Activated naive CD4-positive, alpha-beta T cell treated with anti-CD3 and anti-CD28 coated beads for 36 hours (primary cell): Measurements from ENCODE around the gene ITGA8. TPM values are rescaled to one million over a fixed set of nuclear protein-coding genes. Genes with fewer than 3 reads are reported as not detected.

Experiments
- CTCF ChIA-PET: fragments of 350-600 bp; sonication (Branson Sonifier 250); formaldehyde crosslinking; loops from one replicate; lab custom pipeline; 2021; ENCODE audit warnings: antibody characterized with exemption; lab: Charles Lee
- DNase-seq: peaks from one replicate; pipeline ENCODE4 v3.0.0-alpha.2; 2020
- H3K27ac Mint-ChIP-seq: one replicate; pipeline ENCODE4 v1.8.0; 2021; ENCODE audit warnings: mild to moderate bottlenecking, mixed read lengths
- H3K27me3 Mint-ChIP-seq: one replicate; pipeline ENCODE4 v1.8.0; 2021; ENCODE audit warnings: low read depth, mixed read lengths
- H3K36me3 Mint-ChIP-seq: one replicate; pipeline ENCODE4 v1.8.0; 2021; ENCODE audit warnings: low read depth, mixed read lengths
- H3K4me1 Mint-ChIP-seq: one replicate; pipeline ENCODE4 v1.8.0; 2021; ENCODE audit warnings: low read depth, mixed read lengths
- H3K4me3 Mint-ChIP-seq: one replicate; pipeline ENCODE4 v1.8.0; 2021; ENCODE audit warnings: mild to moderate bottlenecking, moderate library complexity, mixed read lengths
- H3K9me3 Mint-ChIP-seq: one replicate; pipeline ENCODE4 v1.8.0; 2021; ENCODE audit warnings: mixed read lengths
- intact Hi-C: fragments of 100-400 bp; cut with micrococcal nuclease; formaldehyde crosslinking; loops from one replicate; pipeline ENCODE4 v1.15.1; 2023
- total RNA-seq, 2 experiments: library from RNA; stranded (reverse); gene quantifications; one replicate each; pipeline ENCODE4 v1.2.3, GENCODE V29; 2021

The ITGA8 gene
- total RNA-seq, 2 experiments from 2014 or later: not detected

DNA sequence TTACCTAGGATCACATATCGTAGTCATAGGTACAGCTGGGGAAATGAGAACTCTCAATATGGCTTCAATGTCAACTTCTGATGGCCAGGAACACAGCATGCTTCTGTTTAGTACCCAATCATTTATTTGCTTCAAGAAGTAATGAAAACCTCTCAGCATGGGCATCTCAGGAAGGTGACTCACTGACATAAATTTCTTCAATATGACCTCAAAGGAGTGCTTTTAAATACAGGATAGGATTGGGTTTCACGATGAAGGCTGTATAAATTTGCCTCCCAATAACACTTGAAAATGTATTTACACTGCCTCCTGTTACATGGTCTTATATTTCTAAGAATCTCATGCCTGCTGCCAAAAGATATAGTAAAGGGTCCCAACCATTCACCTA is 15.1 kb downstream of the ITGA8 start:
- no peak for DNase-seq
- CTCF ChIA-PET: no interaction called here
- Mint-ChIP-seq H3K27ac (no peak overlapping the region), H3K9me3 (no peaks in the 10 kb centered on the region), H3K36me3 (no peaks in the 10 kb centered on the region), H3K4me1 (no peaks in the 10 kb centered on the region), H3K4me3 (no peak overlapping the region), H3K27me3 (peaks cover 3% of the 10 kb centered on the region)
- intact Hi-C loops: no loop called here

DNA sequence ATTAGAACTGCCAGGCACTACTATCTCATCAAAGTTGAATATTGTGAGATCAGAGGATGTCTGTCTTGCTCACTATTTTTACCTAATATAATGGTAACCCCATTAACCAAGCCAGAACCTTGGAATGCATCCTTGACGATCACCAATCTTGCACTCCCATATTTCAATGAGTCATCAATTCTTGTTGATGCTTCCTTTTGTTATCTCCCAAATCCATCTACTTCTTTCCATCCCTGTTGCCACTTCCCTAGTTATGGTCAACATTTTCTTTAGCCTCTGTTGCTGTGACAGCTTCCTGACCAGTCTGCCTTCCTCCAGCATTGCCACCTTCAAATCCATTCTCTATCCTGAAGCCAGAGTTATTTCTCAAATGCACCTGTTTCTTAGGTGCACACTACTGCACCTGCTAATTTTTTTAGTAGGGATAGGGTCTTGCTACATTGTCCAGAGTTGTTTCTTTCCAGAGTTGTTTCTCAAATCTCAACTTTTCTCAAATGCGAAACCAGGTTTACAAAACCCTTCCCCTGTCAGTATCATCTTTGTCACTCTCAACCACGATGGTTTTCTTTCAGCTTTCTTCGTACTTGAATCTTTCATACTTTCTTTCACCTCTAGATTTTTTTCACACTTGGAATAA is 15.7 kb downstream of the ITGA8 start:
- Mint-ChIP-seq H3K4me1 (no peaks in the 10 kb centered on the region), H3K27ac (no peak overlapping the region), H3K27me3 (peaks cover 2% of the 10 kb centered on the region), H3K9me3 (no peaks in the 10 kb centered on the region), H3K36me3 (no peaks in the 10 kb centered on the region), H3K4me3 (no peak overlapping the region)
- no peak for DNase-seq
- CTCF ChIA-PET: no interaction called here
- intact Hi-C loops: no loop called here

DNA sequence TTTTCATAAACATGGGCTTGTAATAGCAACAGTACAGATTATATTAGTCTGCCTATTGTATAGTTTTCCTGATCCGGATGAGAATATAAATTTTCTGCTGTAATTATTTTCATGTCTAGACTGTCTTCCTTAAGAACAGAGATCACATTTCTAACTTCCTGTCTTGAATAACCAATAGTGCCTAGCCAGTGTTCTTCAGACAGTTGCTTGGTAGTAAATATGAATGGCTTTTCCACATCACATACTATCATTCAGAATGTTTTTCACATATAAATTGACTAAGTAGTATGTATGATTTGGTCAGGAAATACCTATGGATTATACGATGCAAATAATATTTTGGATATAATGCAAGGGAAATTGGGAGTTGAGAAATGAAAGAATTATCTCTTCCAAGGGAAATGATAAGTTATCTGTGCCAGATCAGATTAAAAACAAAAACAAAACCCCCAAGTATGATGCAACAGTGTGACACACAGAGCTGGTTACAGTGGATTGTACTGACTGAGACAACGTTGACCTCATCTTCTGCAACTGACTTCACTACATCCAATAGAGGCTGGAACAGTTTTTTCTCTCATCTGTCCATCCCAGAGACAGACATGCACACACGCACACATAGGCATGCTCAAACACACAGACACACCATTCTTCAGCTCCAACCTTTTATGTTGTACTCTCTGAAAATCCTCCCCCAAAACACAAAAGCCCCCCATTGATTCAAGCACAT is 16.4 kb downstream of the ITGA8 start:
- no peaks in the 10 kb centered on the region for H3K4me1 Mint-ChIP-seq
- H3K27ac Mint-ChIP-seq: no peak overlapping the region
- no peaks in the 10 kb centered on the region for H3K36me3 Mint-ChIP-seq
- H3K4me3 Mint-ChIP-seq: no peak overlapping the region
- intact Hi-C loops: no loop called here
- no peaks in the 10 kb centered on the region for H3K9me3 Mint-ChIP-seq
- CTCF ChIA-PET: no interaction called here
- no peak for DNase-seq
- no peaks in the 10 kb centered on the region for H3K27me3 Mint-ChIP-seq

DNA sequence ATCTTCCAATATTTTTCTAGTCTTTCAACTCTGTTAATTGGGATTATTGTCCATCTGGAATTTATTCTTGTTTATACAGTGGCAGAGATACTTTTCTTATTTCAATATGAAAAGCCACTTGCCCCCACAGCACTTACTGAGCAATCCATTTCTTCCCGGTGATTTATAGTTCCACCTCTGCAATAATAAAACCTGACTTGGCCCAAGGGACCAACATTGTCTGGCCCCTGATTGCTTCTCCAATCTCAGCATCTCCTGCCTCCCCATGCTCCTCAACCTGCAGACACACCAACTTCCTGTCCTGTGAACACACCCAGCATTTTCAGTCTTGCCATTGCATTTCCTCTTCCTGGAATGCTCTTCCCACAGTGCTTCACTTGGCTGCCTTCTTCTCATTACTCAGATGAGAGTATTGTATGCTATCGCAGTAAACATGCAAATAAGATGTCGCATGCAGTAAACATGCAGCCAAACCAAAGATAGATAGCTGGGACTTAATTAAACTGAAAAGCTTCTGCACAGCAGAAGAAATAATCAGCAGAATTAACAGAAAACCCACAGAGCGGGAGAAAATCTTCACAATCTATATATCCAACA is 19.5 kb downstream of the ITGA8 start:
- Mint-ChIP-seq H3K4me1 (no peaks in the 10 kb centered on the region), H3K27me3 (no peaks in the 10 kb centered on the region), H3K9me3 (peaks cover 2% of the 10 kb centered on the region), H3K4me3 (no peak overlapping the region), H3K27ac (no peak overlapping the region), H3K36me3 (no peaks in the 10 kb centered on the region)
- CTCF ChIA-PET: no interaction called here
- intact Hi-C loops: no loop called here
- no peak for DNase-seq

- intact Hi-C loops: no loop called here
- Mint-ChIP-seq H3K27ac (no peak overlapping the region), H3K4me3 (no peak overlapping the region), H3K9me3 (peaks cover 2% of the 10 kb centered on the region), H3K4me1 (no peaks in the 10 kb centered on the region), H3K36me3 (no peaks in the 10 kb centered on the region), H3K27me3 (peaks cover 6% of the 10 kb centered on the region)
- no peak for DNase-seq
- CTCF ChIA-PET: no interaction called here
Measured at GRCh38 chr10:15695852-15696251, 23.9 kb downstream of the ITGA8 start.

DNA sequence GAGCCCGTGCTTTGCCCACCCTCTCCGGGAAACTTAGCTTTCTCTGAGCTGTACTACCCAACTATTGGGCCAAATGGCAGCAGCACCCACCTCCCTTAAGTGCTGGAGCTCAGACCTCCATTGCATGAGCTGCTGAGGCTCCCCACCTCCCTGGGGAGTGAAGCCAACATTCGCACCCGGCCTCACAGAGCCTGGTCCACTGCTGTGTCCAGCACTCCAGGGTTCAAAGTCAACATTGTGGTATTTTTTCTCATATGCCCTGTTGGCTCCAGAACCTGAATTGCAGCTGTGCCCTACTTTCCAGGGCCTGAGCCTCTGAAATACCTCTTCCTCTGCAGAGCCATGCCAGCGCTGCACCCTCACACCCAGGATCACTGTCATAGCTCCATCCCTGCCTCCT is 29.7 kb downstream of the ITGA8 start:
- Mint-ChIP-seq H3K36me3 (no peaks in the 10 kb centered on the region), H3K9me3 (no peaks in the 10 kb centered on the region), H3K4me3 (no peak overlapping the region), H3K4me1 (no peaks in the 10 kb centered on the region), H3K27ac (no peak overlapping the region), H3K27me3 (peaks cover 13% of the 10 kb centered on the region)
- intact Hi-C loops: no loop called here
- CTCF ChIA-PET: interaction anchor here (0.5 kb wide), 1 partner anchor 147 kb away, joined by 6 read pairs; no protein-coding TSS in a partner anchor
- no peak for DNase-seq

DNA sequence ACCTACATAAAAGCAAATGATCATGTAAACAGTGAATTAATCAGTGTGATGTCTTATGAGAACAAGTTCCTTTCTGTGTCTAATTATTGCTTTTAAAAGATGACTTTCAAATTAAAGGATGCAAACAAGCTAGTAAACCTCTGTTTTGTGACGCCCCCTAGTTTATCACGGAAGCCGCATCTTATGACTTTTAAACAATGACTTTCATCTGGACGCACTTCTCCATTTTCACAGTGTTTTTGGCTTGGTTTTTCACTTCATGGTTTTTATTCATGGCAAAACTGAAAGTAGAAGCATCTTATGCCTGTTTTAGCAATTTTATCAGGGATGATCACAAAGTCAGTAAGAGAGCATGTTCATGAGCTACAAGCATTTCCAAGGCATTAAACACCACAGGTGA is 35.0 kb downstream of the ITGA8 start:
- intact Hi-C loops: no loop called here
- Mint-ChIP-seq H3K9me3 (no peaks in the 10 kb centered on the region), H3K27ac (no peak overlapping the region), H3K4me3 (no peak overlapping the region), H3K36me3 (no peaks in the 10 kb centered on the region), H3K27me3 (peaks cover 26% of the 10 kb centered on the region), H3K4me1 (no peaks in the 10 kb centered on the region)
- CTCF ChIA-PET: no interaction called here
- no peak for DNase-seq

DNA sequence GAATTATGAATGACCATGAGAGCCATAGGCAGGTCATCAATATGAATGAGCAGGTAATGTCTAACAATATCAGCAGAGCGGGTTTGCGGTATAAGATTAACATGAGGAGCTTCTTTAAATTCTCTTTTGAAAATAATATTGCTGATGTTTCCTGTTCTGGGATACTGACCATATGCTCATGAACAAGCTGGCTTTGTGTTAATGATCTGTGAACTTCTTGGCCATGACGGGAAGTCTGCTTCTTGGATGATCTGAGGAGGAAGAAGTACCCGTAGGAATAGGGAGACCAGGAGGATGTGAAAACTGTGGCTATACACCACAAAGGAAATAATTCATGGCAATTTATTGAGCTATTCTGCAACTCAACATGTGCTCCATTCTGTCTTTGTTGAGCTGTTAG is 38.6 kb downstream of the ITGA8 start:
- no peak overlapping the region for H3K27ac Mint-ChIP-seq
- CTCF ChIA-PET: no interaction called here
- H3K27me3 Mint-ChIP-seq: peaks cover 24% of the 10 kb centered on the region
- no peak for DNase-seq
- H3K4me3 Mint-ChIP-seq: no peak overlapping the region
- intact Hi-C loops: no loop called here
- H3K36me3 Mint-ChIP-seq: no peaks in the 10 kb centered on the region
- H3K9me3 Mint-ChIP-seq: no peaks in the 10 kb centered on the region
- no peaks in the 10 kb centered on the region for H3K4me1 Mint-ChIP-seq

GRCh38 chr10:15678851-15679250 is 40.9 kb downstream of the ITGA8 start:
- Mint-ChIP-seq H3K36me3 (no peaks in the 10 kb centered on the region), H3K9me3 (no peaks in the 10 kb centered on the region), H3K27ac (no peak overlapping the region), H3K27me3 (peaks cover 20% of the 10 kb centered on the region), H3K4me3 (no peak overlapping the region), H3K4me1 (no peaks in the 10 kb centered on the region)
- intact Hi-C loops: no loop called here
- CTCF ChIA-PET: no interaction called here
- DNase-seq: no peak

DNA sequence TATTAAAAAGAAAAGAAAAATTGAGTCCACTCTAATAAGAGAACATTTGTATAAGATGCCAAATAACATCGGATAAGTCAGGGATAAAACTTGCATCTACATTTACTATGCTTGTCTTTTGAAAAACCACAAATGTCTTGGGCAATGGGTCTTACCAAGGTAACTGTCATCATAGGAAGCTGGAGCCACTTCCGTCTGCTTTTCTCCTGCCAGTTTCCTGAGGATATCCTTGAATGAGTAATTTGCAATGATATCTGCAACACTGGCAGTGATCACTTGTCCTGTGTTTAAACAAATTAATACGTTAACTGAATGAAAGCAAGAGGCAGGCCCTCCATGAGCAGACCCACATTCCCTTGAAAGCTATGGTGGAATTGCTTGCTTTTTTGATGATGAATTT is 47.3 kb downstream of the ITGA8 start:
- Mint-ChIP-seq H3K27me3 (peaks cover 18% of the 10 kb centered on the region), H3K9me3 (peaks cover 2% of the 10 kb centered on the region), H3K27ac (no peak overlapping the region), H3K4me1 (no peaks in the 10 kb centered on the region), H3K4me3 (no peak overlapping the region), H3K36me3 (no peaks in the 10 kb centered on the region)
- CTCF ChIA-PET: no interaction called here
- no peak for DNase-seq
- intact Hi-C loops: no loop called here

GRCh38 chr10:15670880-15671279 is 48.8 kb downstream of the ITGA8 start:
- DNase-seq: no peak
- H3K4me3 Mint-ChIP-seq: no peak overlapping the region

DNA sequence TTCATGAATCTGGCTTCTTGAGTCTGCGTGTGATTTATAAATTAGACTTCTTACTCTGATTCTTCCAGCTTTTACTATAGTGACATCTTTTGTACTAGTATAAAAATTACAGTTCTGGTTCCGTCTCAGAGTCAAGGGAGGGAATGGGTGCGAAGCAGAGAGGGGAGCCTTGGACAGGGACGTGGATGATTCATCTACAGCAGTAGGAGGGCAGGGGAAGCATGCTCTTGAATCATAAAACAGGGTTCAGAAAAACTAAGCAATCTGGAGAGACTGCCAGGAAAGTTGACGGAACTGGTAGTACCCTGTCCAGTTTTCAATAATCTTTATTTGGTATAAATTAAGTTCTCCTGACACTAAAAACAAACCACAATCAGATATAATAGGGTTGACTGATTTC is 58.1 kb downstream of the ITGA8 start:
- intact Hi-C loops: no loop called here
- peaks cover 2% of the 10 kb centered on the region for H3K9me3 Mint-ChIP-seq
- H3K36me3 Mint-ChIP-seq: no peaks in the 10 kb centered on the region
- H3K27ac Mint-ChIP-seq: no peak overlapping the region
- CTCF ChIA-PET: no interaction called here
- H3K27me3 Mint-ChIP-seq: no peaks in the 10 kb centered on the region
- no peak for DNase-seq
- peaks cover 2% of the 10 kb centered on the region for H3K4me1 Mint-ChIP-seq
- H3K4me3 Mint-ChIP-seq: no peak overlapping the region

More at GRCh38 chr10:15670880-15671279, 48.8 kb downstream of the ITGA8 start:
- intact Hi-C loops: no loop called here
- peaks cover 13% of the 10 kb centered on the region for H3K27me3 Mint-ChIP-seq
- H3K27ac Mint-ChIP-seq: no peak overlapping the region
- H3K4me1 Mint-ChIP-seq: no peaks in the 10 kb centered on the region
- H3K9me3 Mint-ChIP-seq: peaks cover 2% of the 10 kb centered on the region
- CTCF ChIA-PET: no interaction called here
- H3K36me3 Mint-ChIP-seq: no peaks in the 10 kb centered on the region

DNA sequence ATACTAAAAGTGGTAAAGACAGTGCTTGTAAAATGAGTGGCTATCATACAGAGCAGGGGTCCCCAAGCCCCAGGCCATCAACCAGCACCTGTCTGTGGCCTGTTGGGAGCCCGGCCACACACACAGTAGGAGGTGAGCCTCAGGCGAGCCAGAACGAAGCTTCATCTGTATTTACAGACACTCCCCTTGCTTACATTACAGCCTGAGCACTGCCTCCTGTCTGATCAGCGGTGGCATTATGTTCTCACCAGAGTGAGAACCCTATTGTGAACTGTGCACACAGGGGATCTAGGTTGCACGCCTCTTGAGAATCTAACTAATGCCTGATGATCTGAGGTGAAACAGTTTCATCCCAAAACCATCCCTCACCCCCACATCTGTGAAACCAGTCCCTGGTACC is 58.7 kb downstream of the ITGA8 start:
- CTCF ChIA-PET: no interaction called here
- Mint-ChIP-seq H3K4me3 (no peak overlapping the region), H3K27ac (no peak overlapping the region), H3K27me3 (no peaks in the 10 kb centered on the region), H3K36me3 (no peaks in the 10 kb centered on the region), H3K4me1 (peaks cover 3% of the 10 kb centered on the region), H3K9me3 (peaks cover 2% of the 10 kb centered on the region)
- no peak for DNase-seq
- intact Hi-C loops: no loop called here
